CD14-positive monocyte (primary cell): ENCODE data around the gene FAM181A. TPM values are rescaled to one million over a fixed set of nuclear protein-coding genes. Genes with fewer than 3 reads are reported as not detected.

Experiments used
- DNase-seq, 3 donors: peaks; one replicate each; pipeline ENCODE4 v3.0.0-alpha.2; 2011 to 2022
- H2AFZ ChIP-seq: 2 replicates; pipeline ENCODE4 v1.6.0; 2012; ENCODE audit warnings: mild to moderate bottlenecking, low read depth, low read length, inconsistent platforms; ENCODE audit not compliant: insufficient read depth, poor library complexity, severe bottlenecking
- H3K27ac ChIP-seq, 2 donors: 1 replicate in 1 of 2; 2 replicates in 1 of 2; pipeline ENCODE4 v1.5.1; 2012 to 2013; ENCODE audit warnings: low read length in 2 of 2, control low read depth in 1 of 2, inconsistent platforms in 1 of 2, low read depth in 1 of 2, mild to moderate bottlenecking in 1 of 2
- H3K27me3 ChIP-seq, 2 donors: one replicate each; pipeline versions ENCODE4 v1.6.0 to v1.6.1; 2011 to 2013; ENCODE audit warnings: low read length in 2 of 2; ENCODE audit not compliant: control insufficient read depth in 2 of 2, insufficient read depth in 2 of 2
- H3K36me3 ChIP-seq, 2 donors: replicated peaks in 1 of 2; 1 replicate in 1 of 2; 2 replicates in 1 of 2; pipeline versions ENCODE4 v1.5.1 to v1.6.1; 2012 to 2013; ENCODE audit warnings: low read length in 2 of 2, control low read depth in 1 of 2, inconsistent platforms in 1 of 2, mild to moderate bottlenecking in 1 of 2; ENCODE audit not compliant: insufficient read depth in 2 of 2, control insufficient read depth in 1 of 2
- H3K4me1 ChIP-seq, 2 donors: 1 replicate in 1 of 2; 2 replicates in 1 of 2; pipeline versions ENCODE4 v1.5.1 to v1.6.1; 2012 to 2013; ENCODE audit warnings: low read length in 2 of 2, control low read depth in 1 of 2, inconsistent platforms in 1 of 2, mild to moderate bottlenecking in 1 of 2, moderate library complexity in 1 of 2; ENCODE audit not compliant: insufficient read depth in 2 of 2, control insufficient read depth in 1 of 2
- H3K4me2 ChIP-seq: replicated peaks from 2 replicates; pipeline ENCODE3; 2012; ENCODE audit warnings: low read length, moderate library complexity, mild to moderate bottlenecking; ENCODE audit not compliant: poor library complexity, severe bottlenecking; ENCODE audit errors: extremely low read depth
- H3K4me3 ChIP-seq, 3 experiments: fragments of 200-600 bp in 1 of 3; sonication (generic) in 1 of 3; replicated peaks in 1 of 3; 1 replicate in 2 of 3; 2 replicates in 1 of 3; pipeline ENCODE4 v1.5.1; 2011 to 2013; ENCODE audit warnings: low read length in 3 of 3, mild to moderate bottlenecking in 3 of 3, control low read depth in 2 of 3, low read depth in 2 of 3, inconsistent platforms in 1 of 3, moderate library complexity in 1 of 3
- H3K79me2 ChIP-seq: 2 replicates; pipeline ENCODE4 v1.6.0; 2012; ENCODE audit warnings: mild to moderate bottlenecking, control low read depth, inconsistent platforms, low read length, moderate library complexity; ENCODE audit not compliant: insufficient read depth
- H3K9ac ChIP-seq: 2 replicates; pipeline ENCODE4 v1.6.0; 2017; ENCODE audit warnings: low read length, mild to moderate bottlenecking; ENCODE audit not compliant: insufficient read depth, poor library complexity, severe bottlenecking
- H3K9me3 ChIP-seq, 2 donors: replicated peaks in 1 of 2; 1 replicate in 1 of 2; 2 replicates in 1 of 2; pipeline versions ENCODE4 v1.5.1 to v1.6.1; 2012 to 2013; ENCODE audit warnings: low read length in 2 of 2, control low read depth in 1 of 2; ENCODE audit not compliant: control insufficient read depth in 1 of 2, insufficient read depth in 1 of 2
- H4K20me1 ChIP-seq: 2 replicates; pipeline ENCODE4 v1.6.0; 2012; ENCODE audit warnings: mild to moderate bottlenecking, low read length, control low read depth, moderate library complexity; ENCODE audit not compliant: insufficient read depth
- H3K27ac Mint-ChIP-seq, 7 donors: one replicate each; pipeline ENCODE4 v1.8.0; 2020; ENCODE audit warnings: mild to moderate bottlenecking in 7 of 7, mixed read lengths in 7 of 7, moderate library complexity in 6 of 7, inconsistent platforms in 2 of 7
- H3K27me3 Mint-ChIP-seq, 3 donors: one replicate each; pipeline ENCODE4 v1.8.0; 2021 to 2022; ENCODE audit warnings: low read depth in 3 of 3, mild to moderate bottlenecking in 3 of 3, mixed read lengths in 3 of 3, moderate library complexity in 3 of 3, inconsistent platforms in 1 of 3
- H3K36me3 Mint-ChIP-seq, 2 donors: one replicate each; pipeline ENCODE4 v1.8.0; 2020; ENCODE audit warnings: mixed read lengths in 2 of 2, inconsistent platforms in 1 of 2, mild to moderate bottlenecking in 1 of 2
- H3K4me1 Mint-ChIP-seq: one replicate; pipeline ENCODE4 v1.8.0; 2020; ENCODE audit warnings: mild to moderate bottlenecking, mixed read lengths
- H3K4me3 Mint-ChIP-seq, 2 donors: one replicate each; pipeline ENCODE4 v1.8.0; 2020; ENCODE audit warnings: mild to moderate bottlenecking in 2 of 2, mixed read lengths in 2 of 2, moderate library complexity in 1 of 2
- H3K9me3 Mint-ChIP-seq, 7 donors: one replicate each; pipeline ENCODE4 v1.8.0; 2020 to 2022; ENCODE audit warnings: mixed read lengths in 7 of 7, mild to moderate bottlenecking in 6 of 7, moderate library complexity in 6 of 7, inconsistent platforms in 2 of 7
- CTCF ChIP-seq: fragments of 200-600 bp; IDR thresholded peaks from one replicate; pipeline ENCODE4 v1.8.0; 2022; ENCODE audit warnings: antibody characterized with exemption, mild to moderate bottlenecking
- WGBS: methylation state at CpG from one replicate; pipeline ENCODE4 v1.1.5; 2013; ENCODE audit warnings: missing lambda C conversion rate; ENCODE audit not compliant: insufficient coverage; 5-methylcytosine and 5-hydroxymethylcytosine counted together
- intact Hi-C, 2 donors: fragments of 100-400 bp; cut with micrococcal nuclease; formaldehyde crosslinking; loops; one replicate each; pipeline versions ENCODE4 v1.15.0 to v1.15.1; 2023
- polyA plus RNA-seq, 3 donors: library from polyadenylated mRNA; depleted of rRNA in 1 of 3; unstranded in 2 of 3; stranded (reverse) in 1 of 3; fragments of 300-500 nt in 2 of 3; fragments of >200 nt in 1 of 3; fragmentation: Illumina TruSeq in 2 of 3; gene quantifications; 1 replicate in 2 of 3; 2 replicates in 1 of 3; pipeline ENCODE4 v1.2.3, GENCODE V29; 2012 to 2021

Gene FAM181A
- polyA plus RNA-seq, 3 donors: not detected

DNA sequence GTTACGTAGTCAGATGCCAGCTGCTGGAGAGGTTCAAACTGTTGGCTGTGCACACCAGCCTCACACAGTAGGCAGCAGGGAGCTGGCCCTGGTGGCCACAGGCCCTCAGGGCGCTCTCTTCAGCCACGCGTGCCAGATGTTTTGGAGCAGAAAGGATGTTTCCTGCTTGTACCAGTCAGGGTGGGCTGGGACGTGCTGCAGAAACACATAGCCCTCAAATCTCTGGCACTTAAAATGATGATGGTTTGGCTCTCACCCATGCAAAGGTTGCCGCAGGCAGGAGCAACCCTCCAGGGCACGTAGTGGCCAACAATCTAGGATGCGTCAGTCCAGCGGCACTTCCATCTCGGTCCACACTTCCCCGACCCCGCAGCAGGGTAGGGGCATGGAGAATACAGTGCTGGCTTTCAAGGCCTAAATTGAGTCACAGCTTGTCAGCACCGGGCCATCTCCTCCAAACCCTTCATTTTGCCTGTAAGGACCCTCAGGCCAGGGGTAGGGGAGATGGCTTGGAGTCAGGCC, 1.7 kb upstream of the FAM181A start:
- H3K4me1 Mint-ChIP-seq: no peaks in the 10 kb centered on the region
- no peaks in the 10 kb centered on the region for H3K79me2 ChIP-seq
- no peak overlapping the region for H3K27ac ChIP-seq
- H4K20me1 ChIP-seq: no peaks in the 10 kb centered on the region
- TF ChIP-seq CTCF: no peak
- H3K27me3 Mint-ChIP-seq: peaks cover 2 to 13% (median 5%) of the 10 kb centered on the region in 3 donors
- no peaks in the 10 kb centered on the region for H3K36me3 ChIP-seq
- no peak overlapping the region for H3K4me3 Mint-ChIP-seq
- H3K36me3 Mint-ChIP-seq: no peaks in the 10 kb centered on the region
- H3K9me3 ChIP-seq: no peaks in the 10 kb centered on the region
- intact Hi-C loops: no loop called here
- no peak overlapping the region for H3K27ac Mint-ChIP-seq
- H3K9ac ChIP-seq: no peak overlapping the region
- DNase-seq: no peak
- H3K4me2 ChIP-seq: no peak overlapping the region
- no peak overlapping the region for H2AFZ ChIP-seq
- WGBS: 94% methylated on average over 10 of the region's 13 CpGs
- H3K4me1 ChIP-seq: no peaks in the 10 kb centered on the region
- peaks cover 0 to 3% (median 0%) of the 10 kb centered on the region in 7 donors for H3K9me3 Mint-ChIP-seq
- H3K27me3 ChIP-seq: no peaks in the 10 kb centered on the region
- H3K4me3 ChIP-seq: no peak overlapping the region

DNA sequence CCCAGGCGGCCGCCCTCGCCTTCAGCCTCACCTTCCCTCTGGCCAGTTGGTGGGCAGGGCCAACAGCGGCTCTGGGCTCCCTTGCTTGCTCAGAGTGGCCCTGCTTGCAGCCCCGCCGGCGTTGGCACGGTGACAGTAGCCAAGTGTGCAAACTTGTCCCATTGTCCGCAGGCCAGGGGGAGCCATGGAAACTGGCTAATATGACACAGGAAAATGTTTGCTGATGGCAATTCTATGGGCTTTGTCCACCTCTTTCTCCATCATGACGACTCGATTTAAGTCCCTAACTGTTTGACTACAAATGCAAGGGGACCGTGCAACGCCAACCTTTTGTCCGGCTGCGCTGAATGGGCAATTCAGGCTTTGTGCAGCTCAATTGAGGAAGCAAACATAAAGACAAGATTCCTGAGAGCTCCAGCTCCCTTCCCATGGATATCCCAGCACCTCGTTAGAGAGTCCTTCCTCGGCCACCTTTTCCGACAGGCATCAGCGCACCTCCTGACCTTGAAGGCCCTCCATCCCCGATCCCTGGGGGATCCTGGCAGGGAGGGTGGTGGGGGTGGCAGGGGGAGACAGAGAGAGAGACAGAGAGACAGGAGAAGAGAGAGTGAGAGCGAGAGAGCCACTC, 785 bp upstream of the FAM181A start:
- no peaks in the 10 kb centered on the region for H3K9me3 ChIP-seq
- no peak overlapping the region for H3K4me2 ChIP-seq
- TF ChIP-seq CTCF: no peak
- no peak overlapping the region for H2AFZ ChIP-seq
- Mint-ChIP-seq H3K27ac (no peak overlapping the region), H3K9me3 (peaks cover 0 to 3% (median 0%) of the 10 kb centered on the region in 7 donors), H3K4me1 (no peaks in the 10 kb centered on the region), H3K4me3 (no peak overlapping the region), H3K27me3 (peaks cover 3 to 13% (median 4%) of the 10 kb centered on the region in 3 donors), H3K36me3 (no peaks in the 10 kb centered on the region)
- intact Hi-C loops: no loop called here
- no peak for DNase-seq
- no peak overlapping the region for H3K9ac ChIP-seq
- H3K27ac ChIP-seq: no peak overlapping the region
- H3K4me3 ChIP-seq: no peak overlapping the region
- no peaks in the 10 kb centered on the region for H3K79me2 ChIP-seq
- no peaks in the 10 kb centered on the region for H3K36me3 ChIP-seq
- H4K20me1 ChIP-seq: no peaks in the 10 kb centered on the region
- WGBS: 95% methylated on average over 14 of the region's 21 CpGs
- no peaks in the 10 kb centered on the region for H3K4me1 ChIP-seq
- no peaks in the 10 kb centered on the region for H3K27me3 ChIP-seq
